RWPE2 (cell line): Measurements from ENCODE around the gene ENDOU.

Experiments used
- ATAC-seq: fragments of 200-7000 bp; cut with Tn5 transposase; 3 replicates; pipeline ENCODE4 v1.9.1; 2021; ENCODE audit warnings: low read depth
- DNase-seq: peaks from one replicate; pipeline ENCODE4 v3.0.0-alpha.2; 2020; ENCODE audit warnings: low spot score
- H3K27ac ChIP-seq: fragments of 450-650 bp; 2 replicates; pipeline ENCODE4 v1.5.1; 2017; ENCODE audit warnings: mild to moderate bottlenecking; ENCODE audit not compliant: poor library complexity, severe bottlenecking
- H3K27me3 ChIP-seq: fragments of 250-450 bp; sonication (Bioruptor Pico); 2 replicates; pipeline ENCODE4 v1.5.1; 2021; ENCODE audit warnings: mild to moderate bottlenecking, moderate library complexity; ENCODE audit not compliant: insufficient read depth, poor library complexity, severe bottlenecking
- H3K36me3 ChIP-seq: fragments of 250-450 bp; sonication (Bioruptor Pico); 2 replicates; pipeline ENCODE4 v1.5.1; 2020; ENCODE audit warnings: low read depth, mild to moderate bottlenecking, moderate library complexity
- H3K4me1 ChIP-seq: fragments of 250-450 bp; sonication (Bioruptor Pico); 2 replicates; pipeline ENCODE4 v1.5.1; 2021; ENCODE audit warnings: mild to moderate bottlenecking, moderate library complexity; ENCODE audit not compliant: insufficient read depth, poor library complexity, severe bottlenecking
- H3K4me3 ChIP-seq: fragments of 250-450 bp; sonication (Bioruptor Pico); 2 replicates; pipeline ENCODE4 v1.5.1; 2021; ENCODE audit warnings: mild to moderate bottlenecking, moderate library complexity; ENCODE audit not compliant: severe bottlenecking
- H3K9me3 ChIP-seq: fragments of 250-450 bp; sonication (Bioruptor Pico); 2 replicates; pipeline ENCODE4 v1.5.1; 2021; ENCODE audit warnings: mild to moderate bottlenecking, moderate library complexity; ENCODE audit not compliant: severe bottlenecking
- TF ChIP-seq, protein P1 (sequence below): fragments of 450-650 bp; IDR thresholded peaks from one replicate; pipeline ENCODE4 v1.5.1; 2017; ENCODE audit warnings: mild to moderate bottlenecking, moderate library complexity; ENCODE audit not compliant: poor library complexity, severe bottlenecking

The ENDOU gene

DNA sequence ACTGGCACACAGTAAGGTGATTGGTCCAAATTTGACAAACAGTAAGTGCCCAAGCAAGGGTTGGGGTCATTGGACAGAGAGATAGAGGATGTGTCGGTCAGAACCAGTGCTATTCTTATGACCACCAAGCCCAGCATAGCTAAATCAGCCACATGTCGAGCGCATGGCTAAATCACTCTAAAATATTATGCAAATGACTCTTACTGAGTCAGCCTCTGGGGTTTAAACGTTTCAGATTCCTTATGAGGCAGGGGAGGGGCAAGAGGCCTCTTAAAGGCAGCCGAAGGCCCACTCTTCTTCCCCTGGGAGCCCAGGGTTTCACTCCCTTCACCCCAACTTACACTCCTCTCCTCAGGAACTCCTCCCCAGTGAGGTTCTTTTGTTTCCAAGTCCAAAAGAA lies 603 bp upstream of the ENDOU start:
- Histone ChIP-seq H3K9me3 (no peaks in the 10 kb centered on the region), H3K36me3 (no peaks in the 10 kb centered on the region), H3K4me1 (peaks cover 4% of the 10 kb centered on the region), H3K27me3 (no peaks in the 10 kb centered on the region), H3K4me3 (no peak overlapping the region), H3K27ac (no peak overlapping the region)
- peak; percentile 30; the same call in 1 of the 3 replicates for ATAC-seq
- TF ChIP-seq, protein P1, sequence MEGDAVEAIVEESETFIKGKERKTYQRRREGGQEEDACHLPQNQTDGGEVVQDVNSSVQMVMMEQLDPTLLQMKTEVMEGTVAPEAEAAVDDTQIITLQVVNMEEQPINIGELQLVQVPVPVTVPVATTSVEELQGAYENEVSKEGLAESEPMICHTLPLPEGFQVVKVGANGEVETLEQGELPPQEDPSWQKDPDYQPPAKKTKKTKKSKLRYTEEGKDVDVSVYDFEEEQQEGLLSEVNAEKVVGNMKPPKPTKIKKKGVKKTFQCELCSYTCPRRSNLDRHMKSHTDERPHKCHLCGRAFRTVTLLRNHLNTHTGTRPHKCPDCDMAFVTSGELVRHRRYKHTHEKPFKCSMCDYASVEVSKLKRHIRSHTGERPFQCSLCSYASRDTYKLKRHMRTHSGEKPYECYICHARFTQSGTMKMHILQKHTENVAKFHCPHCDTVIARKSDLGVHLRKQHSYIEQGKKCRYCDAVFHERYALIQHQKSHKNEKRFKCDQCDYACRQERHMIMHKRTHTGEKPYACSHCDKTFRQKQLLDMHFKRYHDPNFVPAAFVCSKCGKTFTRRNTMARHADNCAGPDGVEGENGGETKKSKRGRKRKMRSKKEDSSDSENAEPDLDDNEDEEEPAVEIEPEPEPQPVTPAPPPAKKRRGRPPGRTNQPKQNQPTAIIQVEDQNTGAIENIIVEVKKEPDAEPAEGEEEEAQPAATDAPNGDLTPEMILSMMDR: no peak
- DNase-seq: no peak

DNA sequence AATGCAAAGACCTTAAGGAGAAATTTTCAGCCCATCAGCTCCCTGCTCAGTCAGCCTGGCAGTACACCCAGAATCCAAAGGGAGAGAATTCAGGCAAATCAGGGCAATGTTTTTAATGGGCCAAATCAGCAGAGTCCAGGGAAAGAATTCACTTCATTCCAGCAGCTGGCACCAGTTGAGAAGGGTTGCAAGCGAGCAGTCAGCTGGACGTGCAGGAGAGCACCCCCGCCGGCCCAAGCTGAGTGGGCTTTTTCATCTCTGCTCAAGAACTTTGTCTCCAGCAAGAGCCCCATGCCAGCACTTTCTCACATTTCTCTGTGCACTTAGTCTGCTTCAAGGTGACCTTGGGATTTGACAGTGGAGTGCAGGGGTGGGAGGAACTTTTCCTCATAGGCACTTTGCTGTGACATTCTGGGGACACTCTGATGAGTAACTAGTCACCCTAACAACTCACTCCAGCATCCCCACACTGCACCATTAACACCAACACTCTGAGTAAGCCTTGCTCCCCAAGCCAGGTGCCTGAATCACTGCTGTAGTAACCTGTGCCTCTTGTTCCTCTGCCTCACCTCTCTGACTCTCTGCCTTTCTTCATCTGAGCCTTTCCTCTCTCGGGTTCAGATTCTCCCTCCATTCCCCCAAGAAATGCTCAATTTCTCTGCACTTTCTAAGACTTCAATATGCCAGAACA lies 2.2 kb downstream of the ENDOU start:
- TF ChIP-seq, protein P1: no peak
- DNase-seq (no peak), ATAC-seq (no peak)
- no peaks in the 10 kb centered on the region for H3K9me3 ChIP-seq
- H3K4me3 ChIP-seq: no peak overlapping the region
- no peaks in the 10 kb centered on the region for H3K27me3 ChIP-seq
- H3K36me3 ChIP-seq: no peaks in the 10 kb centered on the region
- H3K27ac ChIP-seq: no peak overlapping the region
- peaks cover 4% of the 10 kb centered on the region for H3K4me1 ChIP-seq

DNA sequence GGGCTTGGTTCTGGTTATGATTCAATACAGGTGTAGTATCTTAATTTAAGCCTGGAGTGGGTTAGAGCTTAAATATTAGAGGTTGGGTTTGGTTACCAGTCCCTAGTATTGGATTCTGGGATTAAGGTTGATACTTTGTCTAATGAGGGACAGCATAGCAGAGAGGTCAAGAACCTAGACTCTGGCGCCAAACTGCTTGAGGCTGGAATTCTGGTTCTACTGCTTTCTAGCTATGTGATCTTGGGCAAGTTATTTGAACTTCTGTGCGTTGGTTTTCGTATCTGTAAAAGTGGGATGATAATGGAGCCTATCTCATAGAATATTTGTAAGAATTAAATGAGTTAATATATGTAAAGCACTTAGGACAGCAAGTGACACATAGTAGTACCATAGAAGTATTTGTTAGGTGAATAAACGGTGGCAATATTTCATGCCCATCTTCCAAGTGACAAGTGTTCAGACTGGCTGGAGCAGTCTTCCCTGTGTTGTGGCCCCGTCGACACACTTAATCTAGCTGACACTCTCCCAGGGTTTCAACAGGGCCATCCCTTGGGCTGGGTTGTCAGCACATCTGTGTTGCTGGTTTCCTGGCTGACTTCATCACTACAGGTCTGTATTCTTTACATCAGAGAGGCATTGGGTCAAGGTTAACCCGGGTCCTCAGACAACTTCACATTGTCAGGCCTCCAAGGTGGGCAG lies 3.0 kb downstream of the ENDOU start:
- TF ChIP-seq, protein P1: no peak
- DNase-seq: no peak
- Histone ChIP-seq H3K9me3 (no peaks in the 10 kb centered on the region), H3K36me3 (no peaks in the 10 kb centered on the region), H3K4me3 (no peak overlapping the region), H3K27ac (no peak overlapping the region), H3K27me3 (no peaks in the 10 kb centered on the region), H3K4me1 (peaks cover 4% of the 10 kb centered on the region)
- ATAC-seq: no peak

DNA sequence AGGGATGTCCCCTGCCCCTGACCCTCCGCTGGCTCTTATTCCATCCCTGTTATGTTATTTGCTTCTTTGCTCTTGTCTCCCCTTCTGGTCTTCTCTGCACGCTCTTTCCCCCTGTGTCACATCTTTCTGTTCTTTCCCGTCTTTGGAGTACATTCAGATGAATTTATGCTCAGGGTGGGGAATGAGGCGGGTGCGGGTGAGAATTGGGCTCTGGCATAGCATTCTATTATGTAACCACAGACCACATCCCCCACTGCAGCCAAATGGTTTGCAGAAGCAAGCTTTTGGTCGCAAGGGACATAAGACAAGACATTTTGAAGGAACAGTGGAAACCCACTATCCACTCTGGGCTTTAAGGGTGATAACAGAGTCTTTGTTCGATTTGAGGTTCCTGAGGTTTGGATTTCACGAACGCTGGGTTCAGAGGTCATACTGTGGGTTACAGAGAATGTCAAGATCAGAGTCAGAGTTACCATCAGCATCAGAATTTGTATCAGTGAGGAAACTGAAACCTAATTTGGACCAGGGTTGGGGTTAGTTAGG lies 3.8 kb downstream of the ENDOU start:
- DNase-seq: no peak

More for the DNA sequence above, 3.8 kb downstream of the ENDOU start:
- Histone ChIP-seq H3K27ac (no peak overlapping the region), H3K9me3 (no peaks in the 10 kb centered on the region), H3K4me1 (peaks cover 4% of the 10 kb centered on the region), H3K4me3 (no peak overlapping the region), H3K27me3 (no peaks in the 10 kb centered on the region), H3K36me3 (no peaks in the 10 kb centered on the region)
- TF ChIP-seq, protein P1: no peak
- ATAC-seq: no peak
